Measurements from ENCODE around the gene FNBP1L. TPM values are rescaled to one million over a fixed set of nuclear protein-coding genes. Genes with fewer than 3 reads are reported as not detected.

FNBP1L gene
- total RNA-seq: 6.8 and 7.2 TPM in 2 replicates

GRCh38 chr1:93447481-93448291 is at the start of gene FNBP1L:
Gene FNBP1L (plus strand): TSS chr1:93448118. CDS start chr1:93448282, 164 bp downstream.

Small RNA genes within 50 kb of the gene (small RNA-seq; reads per million reads assigned to genes)
- gene RNA5SP53 (ENCODE audit: low replicate concordance): not detected

Other genes with a start within 250 kb of the FNBP1L start
- gene DR1, start 102.2 kb upstream of the FNBP1L start, total RNA-seq: 29.5 and 49.7 TPM in 2 replicates
- gene BCAR3, start 233.7 kb downstream of the FNBP1L start, total RNA-seq: 41.6 and 82.3 TPM in 2 replicates

Data from placental pericyte (primary cell).